GM23248 (cell line): Measurements from ENCODE around the gene CPOX.

Source experiments
- EZH2 ChIP-seq: fragments of 200-600 bp; sonication (generic); IDR thresholded peaks from 2 replicates; pipeline ENCODE4 v1.6.1; 2018; ENCODE audit warnings: antibody characterized with exemption, mild to moderate bottlenecking; ENCODE audit not compliant: insufficient read depth, poor library complexity, severe bottlenecking
- EZH2phosphoT487 ChIP-seq: fragments of 200-600 bp; sonication (generic); IDR thresholded peaks from 2 replicates; pipeline ENCODE4 v1.6.1; 2018; ENCODE audit warnings: antibody characterized with exemption, moderate library complexity, mild to moderate bottlenecking, low read depth; ENCODE audit not compliant: insufficient read depth

DNA sequence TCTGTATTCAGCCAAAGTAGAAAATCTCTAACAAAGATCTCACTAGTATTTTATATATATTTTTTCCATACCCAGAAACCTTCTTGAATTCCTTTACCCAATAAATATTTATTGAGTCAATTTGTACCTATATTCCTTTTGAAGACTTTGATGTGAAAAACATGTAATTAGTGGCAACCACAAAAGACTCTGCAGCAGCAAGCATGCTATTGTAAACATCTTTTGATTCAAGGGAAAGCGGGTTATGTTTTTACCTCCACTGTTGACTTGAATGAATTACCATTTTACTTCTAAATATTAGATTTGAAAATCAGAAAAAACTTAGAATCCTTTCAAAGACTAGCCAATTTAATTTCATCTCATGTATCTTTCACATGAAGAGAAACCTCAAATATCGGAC, 59.2 kb downstream of the CPOX start:
- no peak for TF ChIP-seq EZH2
- no peak for TF ChIP-seq EZH2phosphoT487
